Neural progenitor cell (in vitro differentiated cells): Measurements from ENCODE around the gene MSLN.

Experiments used
- CTCF ChIP-seq: fragments of 200-600 bp; sonication (generic); IDR thresholded peaks from 2 replicates; pipeline ENCODE4 v1.5.1; 2017; ENCODE audit warnings: antibody characterized with exemption, mild to moderate bottlenecking
- EZH2 ChIP-seq: fragments of 200-600 bp; sonication (generic); IDR thresholded peaks from 2 replicates; pipeline ENCODE4 v1.6.1; 2017; ENCODE audit warnings: antibody characterized with exemption, mild to moderate bottlenecking, moderate library complexity
- EZH2phosphoT487 ChIP-seq: fragments of 200-600 bp; sonication (generic); IDR thresholded peaks from 2 replicates; pipeline ENCODE4 v1.6.1; 2017; ENCODE audit warnings: antibody characterized with exemption

GRCh38 chr16:799111-799947 lies 38.8 kb downstream of the MSLN start:
- TF ChIP-seq CTCF (no peak), EZH2 (no peak), EZH2phosphoT487 (no peak)
